Spleen (tissue), 11 donors: ENCODE results near the gene IPO4. TPM values are rescaled to one million over a fixed set of nuclear protein-coding genes. Genes with fewer than 3 reads are reported as not detected.
"Not testable (repeated sequence)": the region's sequence is repeated elsewhere in the genome, so short reads cannot be mapped to it uniquely, and the experiment has no call there.

Experiments used
- DNase-seq: peaks from one replicate; pipeline ENCODE4 v3.0.0-alpha.2; 2020
- H3K27ac ChIP-seq, 8 donors: fragments of 200-600 bp; sonication (generic) in 7 of 8; 1 replicate in 4 of 8; 2 replicates in 4 of 8; pipeline versions ENCODE4 v1.5.0 to v1.8.0; 2016 to 2021; ENCODE audit warnings: inconsistent platforms in 4 of 8, mild to moderate bottlenecking in 4 of 8, moderate library complexity in 1 of 8
- H3K27me3 ChIP-seq, 7 donors: fragments of 200-600 bp; sonication (generic) in 6 of 7; replicated peaks in 1 of 7; 1 replicate in 4 of 7; 2 replicates in 3 of 7; pipeline versions ENCODE4 v1.5.0 to v1.8.0; 2016 to 2021; ENCODE audit warnings: inconsistent platforms in 3 of 7, mild to moderate bottlenecking in 1 of 7
- H3K36me3 ChIP-seq, 6 donors: fragments of 200-600 bp; sonication (generic) in 5 of 6; 1 replicate in 4 of 6; 2 replicates in 2 of 6; pipeline versions ENCODE4 v1.5.0 to v1.8.0; 2016 to 2021; ENCODE audit warnings: inconsistent platforms in 2 of 6
- H3K4me1 ChIP-seq, 6 donors: fragments of 200-600 bp; sonication (generic) in 5 of 6; 1 replicate in 3 of 6; 2 replicates in 3 of 6; pipeline versions ENCODE4 v1.5.0 to v1.8.0; 2016 to 2021; ENCODE audit warnings: inconsistent platforms in 3 of 6
- H3K4me3 ChIP-seq, 8 donors: fragments of 200-600 bp; sonication (generic) in 7 of 8; 1 replicate in 4 of 8; 2 replicates in 4 of 8; pipeline versions ENCODE4 v1.5.0 to v1.8.0; 2016 to 2021; ENCODE audit warnings: inconsistent platforms in 4 of 8, mild to moderate bottlenecking in 4 of 8, moderate library complexity in 2 of 8
- H3K9me3 ChIP-seq, 8 donors: fragments of 200-600 bp; sonication (generic) in 7 of 8; 1 replicate in 4 of 8; 2 replicates in 4 of 8; pipeline versions ENCODE4 v1.5.0 to v1.8.0; 2016 to 2021; ENCODE audit warnings: inconsistent platforms in 4 of 8
- CTCF ChIP-seq, 11 experiments: fragments of 200-600 bp in 7 of 11; fragments of 450-650 bp in 4 of 11; sonication (generic) in 4 of 11; IDR thresholded peaks in 8 of 11; conservative IDR thresholded peaks in 3 of 11; 1 replicate in 7 of 11; 2 replicates in 4 of 11; pipeline versions ENCODE4 v1.4.0 to v1.8.0; 2016 to 2021; ENCODE audit warnings: antibody characterized with exemption in 11 of 11, inconsistent platforms in 4 of 11, mild to moderate bottlenecking in 1 of 11
- POLR2A ChIP-seq, 3 donors: fragments of 450-650 bp; IDR thresholded peaks; one replicate each; pipeline ENCODE4 v1.5.1; 2017; ENCODE audit warnings: antibody characterized with exemption in 3 of 3, mild to moderate bottlenecking in 1 of 3
- POLR2AphosphoS5 ChIP-seq, 3 donors: sonication (generic); formaldehyde crosslinking; IDR thresholded peaks; one replicate each; pipeline ENCODE4 v1.5.1; 2017; ENCODE audit warnings: antibody characterized with exemption in 3 of 3
- WGBS, 5 donors: extraction: QIAGEN DNeasy Blood & Tissue Kit in 3 of 5; methylation state at CpG; one replicate each; pipeline versions ENCODE4 v1.1.5 to v1.1.7; 2013 to 2018; 5-methylcytosine and 5-hydroxymethylcytosine counted together
- intact Hi-C: fragments of 100-400 bp; cut with DNase I; formaldehyde crosslinking; loops from one replicate; pipeline ENCODE4 v1.15.0; 2023; ENCODE audit warnings: low total_unique reads
- polyA plus RNA-seq, 3 donors: library from polyadenylated mRNA; stranded (reverse); fragments of 200-250 nt; gene quantifications; one replicate each; pipeline ENCODE4 v1.2.1, GENCODE V29; 2013
- total RNA-seq, 7 donors: library from RNA; depleted of rRNA in 3 of 7; stranded (reverse); fragments of >200 nt in 3 of 7; fragmentation: NEBNext Ultra II Directional in 4 of 7; extraction: Animal tissue kit (Norgen Biotek cat#: 25700) in 4 of 7; gene quantifications; one replicate each; pipeline versions ENCODE4 v1.1.0 to v1.2.1, GENCODE V29; 2016 to 2021
- donor health status: healthy with polysubstance abuse.
- donor health status: DM: no; HTN: no; CAD: no; lungs with moderate emphysema.
- donor health status: DM: no; HTN: no; CAD: no.
- donor health status: Bipolar disorder and iron deficiency.
- donor health status: healthy.
- donor health status: DM: no; HTN: no; CAD: no.
- donor health status: DM: yes; HTN: yes; CAD: no.

IPO4 gene
- total and polyA plus RNA-seq, 10 donors, result 10.0 to 49.7 (median 21.5) TPM

DNA sequence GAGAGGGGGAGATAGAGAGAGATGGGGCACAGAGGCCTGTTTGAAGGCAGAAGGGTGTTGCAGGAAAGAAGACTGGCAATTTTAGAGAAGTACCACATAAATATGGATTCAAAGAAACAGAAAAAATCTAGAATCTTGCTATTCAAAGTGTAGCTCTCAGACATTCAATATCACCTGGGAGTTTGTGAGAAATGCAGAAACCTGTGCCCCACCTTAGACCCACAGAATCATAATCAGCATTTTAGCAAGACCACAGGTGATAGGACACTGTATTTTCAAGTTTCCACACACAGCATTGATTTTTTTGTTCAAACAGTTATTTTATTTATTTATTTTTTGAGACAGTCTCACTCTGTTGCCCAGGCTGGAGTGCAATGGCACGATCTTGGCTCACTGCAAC is 40.3 kb upstream of the IPO4 start:
- no peak for TF ChIP-seq POLR2A (IDR thresholded peaks at IDR 0.05)
- TF ChIP-seq POLR2AphosphoS5 (IDR thresholded peaks at IDR 0.05), result no peak
- TF ChIP-seq CTCF (IDR thresholded peaks at IDR 0.05 in 8 of 11, conservative IDR thresholded peaks at IDR 0.05 in 3 of 11), result no peak

GRCh38 chr14:24226473-24226872 is 37.9 kb upstream of the IPO4 start:
- no peak overlapping the region for H3K27ac ChIP-seq
- H3K36me3 ChIP-seq, result peaks cover 0 to 34% (median 7%) of the 10 kb centered on the region in 6 donors
- peaks cover 9 to 60% (median 21%) of the 10 kb centered on the region in 6 donors for H3K4me1 ChIP-seq
- no peaks in the 10 kb centered on the region for H3K27me3 ChIP-seq
- intact Hi-C loops, result no loop called here
- no peak for DNase-seq
- WGBS, 5 donors, result 83 to 92% (median 86%) methylated on average over 1 of the region's 1 CpG
- no peaks in the 10 kb centered on the region for H3K9me3 ChIP-seq
- no peak overlapping the region for H3K4me3 ChIP-seq
- no peak for TF ChIP-seq CTCF (IDR thresholded peaks at IDR 0.05 in 8 of 11, conservative IDR thresholded peaks at IDR 0.05 in 3 of 11)
- TF ChIP-seq POLR2A (IDR thresholded peaks at IDR 0.05), result no peak
- no peak for TF ChIP-seq POLR2AphosphoS5 (IDR thresholded peaks at IDR 0.05)

More for the DNA sequence above, 40.3 kb upstream of the IPO4 start:
- intact Hi-C loops, result no loop called here
- H3K36me3 ChIP-seq, result peaks cover 0 to 35% (median 7%) of the 10 kb centered on the region in 6 donors
- H3K27ac ChIP-seq, result no peak overlapping the region
- no peaks in the 10 kb centered on the region for H3K9me3 ChIP-seq
- DNase-seq, result no peak
- no peak overlapping the region for H3K4me3 ChIP-seq
- peaks cover 20 to 78% (median 35%) of the 10 kb centered on the region in 6 donors for H3K4me1 ChIP-seq
- no peaks in the 10 kb centered on the region for H3K27me3 ChIP-seq
- 0 to 91% (median 0%) methylated on average over 1 of the region's 1 CpG for WGBS, 5 donors

GRCh38 chr14:24224618-24225071 is 36.0 kb upstream of the IPO4 start:
- TF ChIP-seq POLR2A (IDR thresholded peaks at IDR 0.05), result no peak
- no peak for TF ChIP-seq CTCF (IDR thresholded peaks at IDR 0.05 in 8 of 11, conservative IDR thresholded peaks at IDR 0.05 in 3 of 11)
- TF ChIP-seq POLR2AphosphoS5 (IDR thresholded peaks at IDR 0.05), result no peak
- Histone ChIP-seq H3K9me3 (no peaks in the 10 kb centered on the region), H3K27ac (no peak overlapping the region), H3K4me1 (peaks cover 0 to 43% (median 8%) of the 10 kb centered on the region in 6 donors), H3K4me3 (no peak overlapping the region), H3K27me3 (no peaks in the 10 kb centered on the region), H3K36me3 (peaks cover 0 to 34% (median 7%) of the 10 kb centered on the region in 6 donors)
- no peak for DNase-seq
- WGBS, 5 donors, result 82 to 88% (median 87%) methylated on average over 7 of the region's 7 CpGs
- intact Hi-C loops, result no loop called here

GRCh38 chr14:24222987-24223386 is 34.4 kb upstream of the IPO4 start:
- H3K4me1 ChIP-seq, result peaks cover 0 to 28% (median 3%) of the 10 kb centered on the region in 6 donors
- peaks cover 0 to 33% (median 5%) of the 10 kb centered on the region in 6 donors for H3K36me3 ChIP-seq
- H3K9me3 ChIP-seq, H3K4me3 ChIP-seq, intact Hi-C loops, H3K27ac ChIP-seq, H3K27me3 ChIP-seq, DNase-seq: not testable (repeated sequence)
- WGBS, 5 donors, result 92 to 98% (median 97%) methylated on average over 4 of the region's 4 CpGs

- 43 to 58% (median 53%) methylated on average over 3 of the region's 3 CpGs for WGBS, 5 donors
- intact Hi-C loops, result no loop called here
- TF ChIP-seq POLR2A (IDR thresholded peaks at IDR 0.05) (no peak), POLR2AphosphoS5 (IDR thresholded peaks at IDR 0.05) (no peak), CTCF (IDR thresholded peaks at IDR 0.05 in 8 of 11, conservative IDR thresholded peaks at IDR 0.05 in 3 of 11) (no peak)
These were observed 30.9 kb upstream of the IPO4 start for GRCh38 chr14:24219521-24219920.

More at GRCh38 chr14:24219521-24219920, 30.9 kb upstream of the IPO4 start:
- Histone ChIP-seq H3K27ac (no peak overlapping the region), H3K27me3 (no peaks in the 10 kb centered on the region), H3K4me1 (peaks cover 8 to 26% (median 18%) of the 10 kb centered on the region in 6 donors), H3K9me3 (no peaks in the 10 kb centered on the region), H3K4me3 (no peak overlapping the region), H3K36me3 (peaks cover 0 to 27% (median 7%) of the 10 kb centered on the region in 6 donors)
- no peak for DNase-seq
